NT2/D1 (cell line): Measurements from ENCODE around the gene CCSER1.

Source experiments
- SUZ12 ChIP-seq: IDR thresholded peaks from 2 replicates; pipeline ENCODE4 v1.6.1; 2011; ENCODE audit not compliant: insufficient read length, insufficient read depth; ENCODE audit errors: extremely low read depth
- YY1 ChIP-seq: IDR thresholded peaks from 2 replicates; pipeline ENCODE4 v1.6.1; 2011; ENCODE audit not compliant: insufficient read length, insufficient read depth
- ZNF274 ChIP-seq: IDR thresholded peaks from 2 replicates; pipeline ENCODE4 v1.6.1; 2011; ENCODE audit warnings: mild to moderate bottlenecking, low read depth, low read length

DNA sequence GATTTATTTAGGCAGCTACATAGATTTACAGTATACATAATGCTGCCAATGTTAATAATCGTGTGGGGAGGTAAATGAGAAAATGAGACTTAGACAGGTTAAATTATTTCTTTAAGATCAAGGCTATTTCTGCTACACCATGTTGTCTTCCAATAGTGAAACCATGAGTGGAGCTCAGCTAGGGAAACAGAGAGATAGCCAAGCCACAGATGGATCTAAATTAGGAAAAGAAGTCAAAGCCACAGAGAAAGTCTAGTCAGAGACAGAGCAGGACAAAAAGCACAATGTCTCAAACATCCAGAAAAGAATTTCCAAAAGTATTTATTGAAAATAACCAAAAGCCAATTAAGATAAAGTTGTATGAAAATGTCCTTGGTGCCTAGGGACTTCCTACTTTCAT is 1309.4 kb downstream of the CCSER1 start:
- no peak for TF ChIP-seq SUZ12
- no peak for TF ChIP-seq ZNF274
- no peak for TF ChIP-seq YY1
